ENCODE data around the gene FOXQ1.

The FOXQ1 gene

GRCh38 chr6:1290086-1290485 lies 21.8 kb upstream of the FOXQ1 start:
- Histone ChIP-seq H3K4me1 (no peaks in the 10 kb centered on the region), H3K27ac (no peak overlapping the region), H3K4me2 (ENCODE audit: low read length) (no peak overlapping the region)

GRCh38 chr6:1290805-1291204 lies 21.1 kb upstream of the FOXQ1 start:
- Histone ChIP-seq H3K4me1 (no peaks in the 10 kb centered on the region), H2AFZ (no peak overlapping the region), H3K9ac (no peak overlapping the region), H3K27ac (no peak overlapping the region), H3K9me3 (ENCODE audit: control insufficient read depth, low read length) (no peaks in the 10 kb centered on the region), H3K27me3 (ENCODE audit: control insufficient read depth, insufficient read depth, low read length) (no peaks in the 10 kb centered on the region), H3K79me2 (no peaks in the 10 kb centered on the region), H3K4me2 (ENCODE audit: low read length) (no peak overlapping the region), H3K36me3 (ENCODE audit: control insufficient read depth, insufficient read depth, low read length) (no peaks in the 10 kb centered on the region), H3K4me3 (ENCODE audit: low read depth, low read length) (no peak overlapping the region)
- TF ChIP-seq, protein P1, sequence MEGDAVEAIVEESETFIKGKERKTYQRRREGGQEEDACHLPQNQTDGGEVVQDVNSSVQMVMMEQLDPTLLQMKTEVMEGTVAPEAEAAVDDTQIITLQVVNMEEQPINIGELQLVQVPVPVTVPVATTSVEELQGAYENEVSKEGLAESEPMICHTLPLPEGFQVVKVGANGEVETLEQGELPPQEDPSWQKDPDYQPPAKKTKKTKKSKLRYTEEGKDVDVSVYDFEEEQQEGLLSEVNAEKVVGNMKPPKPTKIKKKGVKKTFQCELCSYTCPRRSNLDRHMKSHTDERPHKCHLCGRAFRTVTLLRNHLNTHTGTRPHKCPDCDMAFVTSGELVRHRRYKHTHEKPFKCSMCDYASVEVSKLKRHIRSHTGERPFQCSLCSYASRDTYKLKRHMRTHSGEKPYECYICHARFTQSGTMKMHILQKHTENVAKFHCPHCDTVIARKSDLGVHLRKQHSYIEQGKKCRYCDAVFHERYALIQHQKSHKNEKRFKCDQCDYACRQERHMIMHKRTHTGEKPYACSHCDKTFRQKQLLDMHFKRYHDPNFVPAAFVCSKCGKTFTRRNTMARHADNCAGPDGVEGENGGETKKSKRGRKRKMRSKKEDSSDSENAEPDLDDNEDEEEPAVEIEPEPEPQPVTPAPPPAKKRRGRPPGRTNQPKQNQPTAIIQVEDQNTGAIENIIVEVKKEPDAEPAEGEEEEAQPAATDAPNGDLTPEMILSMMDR (IDR thresholded peaks at IDR 0.05) = no peak

More at GRCh38 chr6:1290086-1290485, 21.8 kb upstream of the FOXQ1 start:
- H3K36me3 ChIP-seq (ENCODE audit: control insufficient read depth, insufficient read depth, low read length) = no peaks in the 10 kb centered on the region
- TF ChIP-seq, protein P1 (IDR thresholded peaks at IDR 0.05) = no peak
- no peak overlapping the region for H2AFZ ChIP-seq
- H3K27me3 ChIP-seq (ENCODE audit: control insufficient read depth, insufficient read depth, low read length) = no peaks in the 10 kb centered on the region
- H3K9me3 ChIP-seq (ENCODE audit: control insufficient read depth, low read length) = no peaks in the 10 kb centered on the region
- H3K9ac ChIP-seq = no peak overlapping the region
- no peaks in the 10 kb centered on the region for H3K79me2 ChIP-seq
- no peak overlapping the region for H3K4me3 ChIP-seq (ENCODE audit: low read depth, low read length)

DNA sequence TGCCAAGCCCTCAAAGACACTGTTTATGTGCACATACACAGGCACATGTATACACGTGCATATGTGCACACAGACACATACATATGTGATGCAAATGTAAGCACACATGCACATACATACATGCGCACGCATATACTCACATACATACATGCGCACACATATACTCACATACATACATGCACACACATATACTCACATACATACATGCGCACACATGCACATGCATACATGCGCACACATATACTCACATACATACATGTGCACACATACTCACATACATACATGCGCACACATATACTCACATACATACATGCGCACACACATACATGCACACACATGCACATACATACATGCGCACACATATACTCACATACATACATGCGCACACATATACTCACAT lies 20.5 kb upstream of the FOXQ1 start:
- H3K27ac ChIP-seq = no peak overlapping the region
- H2AFZ ChIP-seq = no peak overlapping the region
- H3K4me2 ChIP-seq (ENCODE audit: low read length) = no peak overlapping the region
- TF ChIP-seq, protein P1 (IDR thresholded peaks at IDR 0.05) = no peak
- no peak overlapping the region for H3K4me3 ChIP-seq (ENCODE audit: low read depth, low read length)
- H3K9me3 ChIP-seq (ENCODE audit: control insufficient read depth, low read length) = no peaks in the 10 kb centered on the region
- H3K4me1 ChIP-seq = no peaks in the 10 kb centered on the region
- no peaks in the 10 kb centered on the region for H3K79me2 ChIP-seq
- H3K9ac ChIP-seq = no peak overlapping the region
- H3K27me3 ChIP-seq (ENCODE audit: control insufficient read depth, insufficient read depth, low read length) = no peaks in the 10 kb centered on the region
- H3K36me3 ChIP-seq (ENCODE audit: control insufficient read depth, insufficient read depth, low read length) = no peaks in the 10 kb centered on the region

DNA sequence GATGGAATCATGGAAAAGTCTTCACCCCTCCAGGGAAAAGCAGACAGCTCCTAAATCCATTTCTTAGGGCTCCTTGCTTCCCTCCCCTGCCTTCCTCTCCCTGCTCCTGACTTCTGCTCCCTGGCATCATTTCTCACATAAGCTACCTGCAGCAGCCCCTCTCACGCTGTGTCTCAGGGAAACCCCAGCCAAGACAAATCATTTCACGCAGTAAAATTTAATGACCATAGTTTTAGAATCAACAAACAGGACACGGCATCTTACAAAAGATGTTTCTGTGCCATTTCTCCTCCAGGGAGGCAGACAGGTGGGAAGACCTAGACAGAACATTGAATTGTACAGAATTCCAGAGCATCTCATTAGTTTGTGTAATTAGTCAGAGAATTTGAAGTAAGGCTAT lies 16.5 kb upstream of the FOXQ1 start:
- H3K79me2 ChIP-seq = no peaks in the 10 kb centered on the region
- no peaks in the 10 kb centered on the region for H3K36me3 ChIP-seq (ENCODE audit: control insufficient read depth, insufficient read depth, low read length)
- H3K4me1 ChIP-seq = no peaks in the 10 kb centered on the region
- H3K4me3 ChIP-seq (ENCODE audit: low read depth, low read length) = no peak overlapping the region
- no peak overlapping the region for H3K9ac ChIP-seq
- H3K27me3 ChIP-seq (ENCODE audit: control insufficient read depth, insufficient read depth, low read length) = no peaks in the 10 kb centered on the region
- no peaks in the 10 kb centered on the region for H3K9me3 ChIP-seq (ENCODE audit: control insufficient read depth, low read length)
- H3K4me2 ChIP-seq (ENCODE audit: low read length) = no peak overlapping the region
- H3K27ac ChIP-seq = no peak overlapping the region
- no peak overlapping the region for H2AFZ ChIP-seq
- TF ChIP-seq, protein P1 (IDR thresholded peaks at IDR 0.05) = no peak

GRCh38 chr6:1296079-1296478 lies 15.8 kb upstream of the FOXQ1 start:
- Histone ChIP-seq H2AFZ (no peak overlapping the region), H3K27me3 (ENCODE audit: control insufficient read depth, insufficient read depth, low read length) (no peaks in the 10 kb centered on the region), H3K4me2 (ENCODE audit: low read length) (no peak overlapping the region), H3K9ac (no peak overlapping the region), H3K4me3 (ENCODE audit: low read depth, low read length) (no peak overlapping the region), H3K9me3 (ENCODE audit: control insufficient read depth, low read length) (no peaks in the 10 kb centered on the region), H3K36me3 (ENCODE audit: control insufficient read depth, insufficient read depth, low read length) (no peaks in the 10 kb centered on the region), H3K27ac (no peak overlapping the region), H3K79me2 (no peaks in the 10 kb centered on the region), H3K4me1 (no peaks in the 10 kb centered on the region)
- TF ChIP-seq, protein P1 (IDR thresholded peaks at IDR 0.05) = no peak

Measured in parathyroid adenoma (tissue), 2 donors.